H1 (cell line): ENCODE data around the gene ZNF77. TPM values are rescaled to one million over a fixed set of nuclear protein-coding genes. Genes with fewer than 3 reads are reported as not detected.

Experiments used
- CTCF ChIA-PET: fragments of 300-600 bp; sonication (Branson Sonifier 250); formaldehyde crosslinking; loops from one replicate; lab custom pipeline; 2021; ENCODE audit not compliant: partially characterized antibody; lab: Charles Lee
- POLR2A ChIA-PET: fragments of 300-600 bp; sonication (Branson Sonifier 250); formaldehyde crosslinking; loops from one replicate; lab custom pipeline; 2021; ENCODE audit warnings: inconsistent platforms; ENCODE audit not compliant: partially characterized antibody; lab: Charles Lee
- DNase-seq, 2 experiments: peaks; one replicate each; pipeline versions ENCODE4 v3.0.0 to v3.0.0-alpha.2; 2010 to 2022; ENCODE audit warnings: low spot score in 2 of 2, low read depth in 1 of 2, mixed read lengths in 1 of 2
- FAIRE-seq: peaks from 2 replicates; lab custom pipeline; 2011; peaks lifted over from hg19 to GRCh38; lab: Jason Lieb, UNC
- H2AFZ ChIP-seq: 2 replicates; pipeline ENCODE4 v1.8.1; 2012; ENCODE audit warnings: low read length, inconsistent platforms
- H2AK5ac ChIP-seq: 2 replicates; pipeline ENCODE4 v1.6.1; 2013; ENCODE audit warnings: low read depth, low read length
- H2BK120ac ChIP-seq: replicated peaks from 2 replicates; pipeline ENCODE3; 2013; ENCODE audit warnings: low read depth, low read length, inconsistent platforms
- H2BK12ac ChIP-seq: 2 replicates; pipeline ENCODE4 v1.6.1; 2013; ENCODE audit warnings: low read depth, low read length
- H2BK15ac ChIP-seq: 2 replicates; pipeline ENCODE4 v1.6.1; 2013; ENCODE audit warnings: low read length
- H2BK20ac ChIP-seq: 2 replicates; pipeline ENCODE4 v1.6.1; 2013; ENCODE audit warnings: low read length
- H2BK5ac ChIP-seq: 2 replicates; pipeline ENCODE4 v1.6.1; 2013; ENCODE audit warnings: low read depth, low read length
- H3K14ac ChIP-seq: 2 replicates; pipeline ENCODE4 v1.6.1; 2013; ENCODE audit warnings: inconsistent platforms; ENCODE audit not compliant: insufficient read length
- H3K18ac ChIP-seq: 2 replicates; pipeline ENCODE4 v1.6.1; 2013; ENCODE audit warnings: low read length; ENCODE audit errors: extremely low read depth
- H3K23ac ChIP-seq: 2 replicates; pipeline ENCODE4 v1.6.1; 2013; ENCODE audit warnings: inconsistent platforms; ENCODE audit not compliant: insufficient read length
- H3K23me2 ChIP-seq: 2 replicates; pipeline ENCODE4 v1.6.1; 2013; ENCODE audit warnings: low read depth, low read length
- H3K27ac ChIP-seq: 2 replicates; pipeline ENCODE4 v1.6.1; 2011; ENCODE audit warnings: low read depth, low read length, inconsistent platforms
- H3K27me3 ChIP-seq, 4 experiments: replicated peaks in 1 of 4; 1 replicate in 1 of 4; 2 replicates in 3 of 4; pipeline versions ENCODE4 v1.6.1 to v1.8.1; 2011 to 2013; ENCODE audit warnings: low read length in 3 of 4, mild to moderate bottlenecking in 3 of 4, inconsistent platforms in 2 of 4, mixed read lengths in 2 of 4, moderate library complexity in 1 of 4; ENCODE audit not compliant: control insufficient read depth in 3 of 4, insufficient read depth in 3 of 4; ENCODE audit errors: extremely low read depth in 1 of 4
- H3K36me3 ChIP-seq, 4 experiments: 2 replicates each; pipeline versions ENCODE4 v1.6.1 to v1.8.1; 2011 to 2013; ENCODE audit warnings: mild to moderate bottlenecking in 4 of 4, low read length in 3 of 4, moderate library complexity in 2 of 4, control low read depth in 1 of 4, inconsistent platforms in 1 of 4; ENCODE audit not compliant: insufficient read depth in 4 of 4, control insufficient read depth in 2 of 4
- H3K4ac ChIP-seq: replicated peaks from 2 replicates; pipeline ENCODE3; 2013; ENCODE audit warnings: low read length, low read depth, mixed read lengths, inconsistent platforms; ENCODE audit not compliant: insufficient read length
- H3K4me1 ChIP-seq, 4 experiments: replicated peaks in 1 of 4; 1 replicate in 1 of 4; 2 replicates in 3 of 4; pipeline versions ENCODE4 v1.6.1 to v1.8.1; 2011 to 2013; ENCODE audit warnings: low read length in 3 of 4, inconsistent platforms in 2 of 4, mixed read lengths in 1 of 4; ENCODE audit not compliant: insufficient read depth in 4 of 4, control insufficient read depth in 3 of 4
- H3K4me2 ChIP-seq, 2 experiments: 2 replicates each; pipeline versions ENCODE4 v1.6.1 to v1.8.1; 2011 to 2013; ENCODE audit warnings: low read depth in 2 of 2, low read length in 2 of 2, control low read depth in 1 of 2, inconsistent platforms in 1 of 2, mild to moderate bottlenecking in 1 of 2; ENCODE audit not compliant: insufficient read depth in 1 of 2
- H3K4me3 ChIP-seq, 4 experiments: fragments of 200-600, 300-600 bp in 1 of 4; sonication (generic), shearing (Covaris generic), sonication (Bioruptor Twin) in 1 of 4; 2 replicates each; pipeline versions ENCODE4 v1.5.1 to v1.8.1; 2011 to 2016; ENCODE audit warnings: low read length in 4 of 4, low read depth in 3 of 4, control low read depth in 2 of 4, inconsistent platforms in 2 of 4, mild to moderate bottlenecking in 2 of 4, mixed read lengths in 1 of 4, moderate library complexity in 1 of 4; ENCODE audit not compliant: insufficient read depth in 2 of 4; ENCODE audit errors: extremely low read depth in 1 of 4
- H3K56ac ChIP-seq: replicated peaks from 2 replicates; pipeline ENCODE3; 2013; ENCODE audit warnings: low read depth, mild to moderate bottlenecking, mixed read lengths, low read length, inconsistent platforms; ENCODE audit not compliant: insufficient read length
- H3K79me1 ChIP-seq: 2 replicates; pipeline ENCODE4 v1.6.1; 2013; ENCODE audit warnings: low read depth, low read length, control low read depth
- H3K79me2 ChIP-seq, 2 experiments: 2 replicates each; pipeline versions ENCODE4 v1.6.1 to v1.8.1; 2012 to 2013; ENCODE audit warnings: low read length in 2 of 2, mild to moderate bottlenecking in 2 of 2, inconsistent platforms in 1 of 2; ENCODE audit not compliant: insufficient read depth in 2 of 2, control insufficient read depth in 1 of 2
- H3K9ac ChIP-seq, 4 experiments: replicated peaks in 1 of 4; 1 replicate in 1 of 4; 2 replicates in 3 of 4; pipeline versions ENCODE4 v1.6.1 to v1.8.1; 2011 to 2013; ENCODE audit warnings: low read depth in 3 of 4, low read length in 3 of 4, control low read depth in 2 of 4, mild to moderate bottlenecking in 2 of 4, moderate library complexity in 2 of 4, inconsistent platforms in 1 of 4; ENCODE audit errors: extremely low read depth in 1 of 4
- H3K9me3 ChIP-seq, 2 experiments: 2 replicates each; pipeline versions ENCODE4 v1.6.1 to v1.8.1; 2012 to 2013; ENCODE audit warnings: mild to moderate bottlenecking in 2 of 2, moderate library complexity in 2 of 2, control low read depth in 1 of 2, inconsistent platforms in 1 of 2, low read depth in 1 of 2, low read length in 1 of 2, mixed read lengths in 1 of 2; ENCODE audit not compliant: insufficient read depth in 2 of 2
- H4K20me1 ChIP-seq, 2 experiments: replicated peaks in 1 of 2; 2 replicates each; pipeline versions ENCODE3 to v1.8.1; 2011 to 2013; ENCODE audit warnings: inconsistent platforms in 2 of 2, low read length in 2 of 2, mild to moderate bottlenecking in 1 of 2; ENCODE audit not compliant: insufficient read depth in 2 of 2, control insufficient read depth in 1 of 2
- H4K5ac ChIP-seq: 2 replicates; pipeline ENCODE4 v1.6.1; 2013; ENCODE audit warnings: low read length, low read depth, mixed read lengths, inconsistent platforms; ENCODE audit not compliant: insufficient read length
- H4K8ac ChIP-seq: 2 replicates; pipeline ENCODE4 v1.8.0; 2013; ENCODE audit warnings: mild to moderate bottlenecking, moderate library complexity, low read length, inconsistent platforms; ENCODE audit not compliant: insufficient read depth; ENCODE audit errors: extremely low read depth
- H4K91ac ChIP-seq: replicated peaks from 2 replicates; pipeline ENCODE3; 2013; ENCODE audit warnings: low read length, mixed read lengths, inconsistent platforms; ENCODE audit not compliant: insufficient read length
- EZH2 ChIP-seq: fragments of 200-600 bp; sonication (generic); IDR thresholded peaks from 2 replicates; pipeline ENCODE4 v1.7.1; 2012; ENCODE audit warnings: low read depth, mild to moderate bottlenecking, moderate library complexity, low read length, inconsistent platforms; ENCODE audit not compliant: severe bottlenecking
- JUND ChIP-seq: IDR thresholded peaks from 2 replicates; pipeline ENCODE4 v1.6.1; 2011; ENCODE audit warnings: mild to moderate bottlenecking, improper control_type of control experiment, low read length
- POU5F1 ChIP-seq: IDR thresholded peaks from 2 replicates; pipeline ENCODE4 v1.6.1; 2011; ENCODE audit warnings: low read depth, mild to moderate bottlenecking, low read length, moderate library complexity
- WGBS, 2 experiments: shearing (Covaris generic) in 1 of 2; methylation state at CpG; one replicate each; pipeline versions ENCODE4 v1.1.6 to v1.1.7; 2013 to 2015; ENCODE audit warnings: low lambda C conversion rate in 2 of 2, mixed read lengths in 2 of 2, inconsistent platforms in 1 of 2, low coverage in 1 of 2, missing lambda C conversion rate in 1 of 2; ENCODE audit not compliant: insufficient replicate concordance in 2 of 2, insufficient coverage in 1 of 2, insufficient read length in 1 of 2; ENCODE audit errors: extremely low coverage in 1 of 2, missing lambda C conversion rate in 1 of 2; 5-methylcytosine and 5-hydroxymethylcytosine counted together
- polyA plus RNA-seq, 7 experiments: library from polyadenylated mRNA; depleted of rRNA in 3 of 7; stranded (reverse) in 5 of 7; unstranded in 2 of 7; fragments of >200 nt in 5 of 7; fragments of 200-250 nt in 2 of 7; gene quantifications; 1 replicate in 5 of 7; 2 replicates in 1 of 7; 4 replicates in 1 of 7; pipeline versions ENCODE4 v1.2.1 to v1.2.3, GENCODE V29; 2011 to 2013; ENCODE audit warnings: missing spikeins in 2 of 7, mixed read lengths in 2 of 7
- total RNA-seq: library from RNA; stranded (reverse); fragmentation: NEBNext Ultra II Directional; extraction: Animal tissue kit (Norgen Biotek cat#: 25700); gene quantifications from 2 replicates; pipeline ENCODE4 v1.2.1, GENCODE V29; 2021

The ZNF77 gene
- total and polyA plus RNA-seq, 2 of the 8 experiments (the other 6 are each of a cell fraction or from before 2014, with no cell fraction given), result 2.9 to 4.7 TPM

- H2BK5ac ChIP-seq, result no peak overlapping the region
- H3K14ac ChIP-seq, result no peak overlapping the region
- WGBS, 2 experiments, result 93% methylated on average over 34 of the region's 53 CpGs; no CpG with 5 or more reads in 1 of the 2 experiments
These were observed 18.3 kb downstream of the ZNF77 start for GRCh38 chr19:2926341-2927031.

More at GRCh38 chr19:2926341-2927031, 18.3 kb downstream of the ZNF77 start:
- no peak overlapping the region for H4K91ac ChIP-seq
- H2BK120ac ChIP-seq, result no peak overlapping the region
- no peak overlapping the region for H2BK15ac ChIP-seq
- no peak overlapping the region for H2BK20ac ChIP-seq
- H2AFZ ChIP-seq, result no peak overlapping the region
- H3K4me1 ChIP-seq, result peaks cover 0 to 9% (median 2%) of the 10 kb centered on the region in 4 experiments; a peak in 3 of 7 replicates
- FAIRE-seq, result no peak
- H3K23me2 ChIP-seq, result no peaks in the 10 kb centered on the region
- no peak overlapping the region for H4K8ac ChIP-seq
- no peak overlapping the region for H3K56ac ChIP-seq
- H4K5ac ChIP-seq, result no peak overlapping the region
- H3K4me3 ChIP-seq, result no peak overlapping the region
- no peak overlapping the region for H3K9ac ChIP-seq
- CTCF ChIA-PET, result interaction anchor here (1.0 kb wide), 1 partner anchor 38 kb away, joined by 3 read pairs; no protein-coding TSS in a partner anchor
- no peak overlapping the region for H3K4me2 ChIP-seq
- TF ChIP-seq POU5F1 (no peak), JUND (no peak), EZH2 (no peak)
- H3K9me3 ChIP-seq, result peaks cover 8 to 9% of the 10 kb centered on the region in 2 experiments
- DNase-seq, result no peak
- no peak overlapping the region for H2BK12ac ChIP-seq
- H3K18ac ChIP-seq, result no peak overlapping the region
- H3K79me1 ChIP-seq, result no peaks in the 10 kb centered on the region
- no peaks in the 10 kb centered on the region for H3K27me3 ChIP-seq
- no peak overlapping the region for H2AK5ac ChIP-seq
- no peak overlapping the region for H3K27ac ChIP-seq
- H3K79me2 ChIP-seq, result no peaks in the 10 kb centered on the region
- no peaks in the 10 kb centered on the region for H4K20me1 ChIP-seq
- H3K36me3 ChIP-seq, result peaks cover 0 to 3% (median 0%) of the 10 kb centered on the region in 4 experiments; a peak in 1 of 8 replicates
- H3K4ac ChIP-seq, result no peak overlapping the region
- H3K23ac ChIP-seq, result no peak overlapping the region
- POLR2A ChIA-PET, result interaction anchor here (0.7 kb wide), 1 partner anchor 54 kb away, joined by 3 read pairs; no protein-coding TSS in a partner anchor
